ENCODE results near the gene NAT16. TPM values are rescaled to one million over a fixed set of nuclear protein-coding genes. Genes with fewer than 3 reads are reported as not detected.

Gene NAT16
- total and polyA plus RNA-seq, 2 of the 13 experiments (the other 11 are each of a cell fraction or from before 2014, with no cell fraction given): 0.04 TPM; not detected in 1

DNA sequence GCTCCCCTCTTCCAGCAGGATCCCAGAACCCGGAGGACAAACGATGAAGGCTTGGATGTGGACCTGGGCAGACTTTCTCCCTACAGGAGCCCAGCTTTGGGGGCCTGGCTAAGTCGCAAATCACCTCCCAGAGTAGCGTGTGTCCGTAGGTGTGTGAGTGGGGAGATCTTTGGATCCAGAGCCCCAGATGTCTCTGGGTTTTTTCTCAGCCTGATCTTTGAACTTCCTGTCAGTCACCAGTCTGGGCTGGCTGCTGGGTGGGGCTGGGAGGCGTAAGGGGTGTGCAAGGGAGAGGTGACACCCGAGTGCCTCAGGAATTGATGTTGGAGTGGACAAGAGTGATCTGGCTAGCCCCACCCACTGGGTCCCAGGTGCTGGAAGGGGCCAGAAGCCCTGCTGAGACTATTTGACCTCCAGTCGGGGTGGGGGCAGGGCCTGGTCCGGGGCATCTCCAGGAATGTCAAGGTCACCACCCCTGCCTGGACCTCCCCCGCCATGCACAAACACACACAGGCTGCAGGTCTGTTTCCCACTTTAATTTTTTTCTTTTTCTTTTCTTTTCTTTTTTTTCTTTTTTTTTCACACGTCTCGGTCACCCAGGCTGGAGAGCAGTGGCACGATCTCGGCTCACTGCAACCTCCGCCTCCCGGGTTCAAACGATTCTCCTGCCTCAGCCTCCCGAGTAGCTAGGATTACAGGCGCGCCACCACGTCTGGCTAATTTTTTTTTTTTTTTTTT, 20.9 kb upstream of the NAT16 start, which contains the start of gene MOGAT3 (continued):
- TF ChIP-seq, protein P1, sequence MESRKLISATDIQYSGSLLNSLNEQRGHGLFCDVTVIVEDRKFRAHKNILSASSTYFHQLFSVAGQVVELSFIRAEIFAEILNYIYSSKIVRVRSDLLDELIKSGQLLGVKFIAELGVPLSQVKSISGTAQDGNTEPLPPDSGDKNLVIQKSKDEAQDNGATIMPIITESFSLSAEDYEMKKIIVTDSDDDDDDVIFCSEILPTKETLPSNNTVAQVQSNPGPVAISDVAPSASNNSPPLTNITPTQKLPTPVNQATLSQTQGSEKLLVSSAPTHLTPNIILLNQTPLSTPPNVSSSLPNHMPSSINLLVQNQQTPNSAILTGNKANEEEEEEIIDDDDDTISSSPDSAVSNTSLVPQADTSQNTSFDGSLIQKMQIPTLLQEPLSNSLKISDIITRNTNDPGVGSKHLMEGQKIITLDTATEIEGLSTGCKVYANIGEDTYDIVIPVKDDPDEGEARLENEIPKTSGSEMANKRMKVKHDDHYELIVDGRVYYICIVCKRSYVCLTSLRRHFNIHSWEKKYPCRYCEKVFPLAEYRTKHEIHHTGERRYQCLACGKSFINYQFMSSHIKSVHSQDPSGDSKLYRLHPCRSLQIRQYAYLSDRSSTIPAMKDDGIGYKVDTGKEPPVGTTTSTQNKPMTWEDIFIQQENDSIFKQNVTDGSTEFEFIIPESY (CRISPR knock-in tag; IDR thresholded peaks at IDR 0.05): no peak
- TF ChIP-seq, protein P2, sequence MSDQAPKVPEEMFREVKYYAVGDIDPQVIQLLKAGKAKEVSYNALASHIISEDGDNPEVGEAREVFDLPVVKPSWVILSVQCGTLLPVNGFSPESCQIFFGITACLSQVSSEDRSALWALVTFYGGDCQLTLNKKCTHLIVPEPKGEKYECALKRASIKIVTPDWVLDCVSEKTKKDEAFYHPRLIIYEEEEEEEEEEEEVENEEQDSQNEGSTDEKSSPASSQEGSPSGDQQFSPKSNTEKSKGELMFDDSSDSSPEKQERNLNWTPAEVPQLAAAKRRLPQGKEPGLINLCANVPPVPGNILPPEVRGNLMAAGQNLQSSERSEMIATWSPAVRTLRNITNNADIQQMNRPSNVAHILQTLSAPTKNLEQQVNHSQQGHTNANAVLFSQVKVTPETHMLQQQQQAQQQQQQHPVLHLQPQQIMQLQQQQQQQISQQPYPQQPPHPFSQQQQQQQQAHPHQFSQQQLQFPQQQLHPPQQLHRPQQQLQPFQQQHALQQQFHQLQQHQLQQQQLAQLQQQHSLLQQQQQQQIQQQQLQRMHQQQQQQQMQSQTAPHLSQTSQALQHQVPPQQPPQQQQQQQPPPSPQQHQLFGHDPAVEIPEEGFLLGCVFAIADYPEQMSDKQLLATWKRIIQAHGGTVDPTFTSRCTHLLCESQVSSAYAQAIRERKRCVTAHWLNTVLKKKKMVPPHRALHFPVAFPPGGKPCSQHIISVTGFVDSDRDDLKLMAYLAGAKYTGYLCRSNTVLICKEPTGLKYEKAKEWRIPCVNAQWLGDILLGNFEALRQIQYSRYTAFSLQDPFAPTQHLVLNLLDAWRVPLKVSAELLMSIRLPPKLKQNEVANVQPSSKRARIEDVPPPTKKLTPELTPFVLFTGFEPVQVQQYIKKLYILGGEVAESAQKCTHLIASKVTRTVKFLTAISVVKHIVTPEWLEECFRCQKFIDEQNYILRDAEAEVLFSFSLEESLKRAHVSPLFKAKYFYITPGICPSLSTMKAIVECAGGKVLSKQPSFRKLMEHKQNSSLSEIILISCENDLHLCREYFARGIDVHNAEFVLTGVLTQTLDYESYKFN (CRISPR knock-in tag; conservative IDR thresholded peaks at IDR 0.05): peak; percentile 94
- peak; percentile 100 for TF ChIP-seq ZKSCAN5 (CRISPR knock-in tag; IDR thresholded peaks at IDR 0.05)
- TF ChIP-seq, protein P3, sequence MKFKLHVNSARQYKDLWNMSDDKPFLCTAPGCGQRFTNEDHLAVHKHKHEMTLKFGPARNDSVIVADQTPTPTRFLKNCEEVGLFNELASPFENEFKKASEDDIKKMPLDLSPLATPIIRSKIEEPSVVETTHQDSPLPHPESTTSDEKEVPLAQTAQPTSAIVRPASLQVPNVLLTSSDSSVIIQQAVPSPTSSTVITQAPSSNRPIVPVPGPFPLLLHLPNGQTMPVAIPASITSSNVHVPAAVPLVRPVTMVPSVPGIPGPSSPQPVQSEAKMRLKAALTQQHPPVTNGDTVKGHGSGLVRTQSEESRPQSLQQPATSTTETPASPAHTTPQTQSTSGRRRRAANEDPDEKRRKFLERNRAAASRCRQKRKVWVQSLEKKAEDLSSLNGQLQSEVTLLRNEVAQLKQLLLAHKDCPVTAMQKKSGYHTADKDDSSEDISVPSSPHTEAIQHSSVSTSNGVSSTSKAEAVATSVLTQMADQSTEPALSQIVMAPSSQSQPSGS (CRISPR knock-in tag; IDR thresholded peaks at IDR 0.05): no peak; the same call in 1 of the 2 replicates
- TF ChIP-seq ZSCAN12 (CRISPR knock-in tag; IDR thresholded peaks at IDR 0.05): no peak
- no peak for TF ChIP-seq ZSCAN21 (CRISPR knock-in tag; IDR thresholded peaks at IDR 0.05; ENCODE audit: borderline replicate concordance)
- peak; percentile 88 for TF ChIP-seq ZNF816 (CRISPR knock-in tag; IDR thresholded peaks at IDR 0.05; ENCODE audit: borderline replicate concordance)
- no peak for TF ChIP-seq ZNF484 (CRISPR knock-in tag; IDR thresholded peaks at IDR 0.05; ENCODE audit: borderline replicate concordance, low read depth)
- TF ChIP-seq ZNF317 (CRISPR knock-in tag; IDR thresholded peaks at IDR 0.05): no peak; the same call in 1 of the 2 replicates
- TF ChIP-seq, protein P4, sequence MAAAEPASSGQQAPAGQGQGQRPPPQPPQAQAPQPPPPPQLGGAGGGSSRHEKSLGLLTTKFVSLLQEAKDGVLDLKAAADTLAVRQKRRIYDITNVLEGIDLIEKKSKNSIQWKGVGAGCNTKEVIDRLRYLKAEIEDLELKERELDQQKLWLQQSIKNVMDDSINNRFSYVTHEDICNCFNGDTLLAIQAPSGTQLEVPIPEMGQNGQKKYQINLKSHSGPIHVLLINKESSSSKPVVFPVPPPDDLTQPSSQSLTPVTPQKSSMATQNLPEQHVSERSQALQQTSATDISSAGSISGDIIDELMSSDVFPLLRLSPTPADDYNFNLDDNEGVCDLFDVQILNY (CRISPR knock-in tag; conservative IDR thresholded peaks at IDR 0.05): 0 out of 2 replicates have a peak, but pooled peaks have one; percentile 20
- TF ChIP-seq, protein P5, sequence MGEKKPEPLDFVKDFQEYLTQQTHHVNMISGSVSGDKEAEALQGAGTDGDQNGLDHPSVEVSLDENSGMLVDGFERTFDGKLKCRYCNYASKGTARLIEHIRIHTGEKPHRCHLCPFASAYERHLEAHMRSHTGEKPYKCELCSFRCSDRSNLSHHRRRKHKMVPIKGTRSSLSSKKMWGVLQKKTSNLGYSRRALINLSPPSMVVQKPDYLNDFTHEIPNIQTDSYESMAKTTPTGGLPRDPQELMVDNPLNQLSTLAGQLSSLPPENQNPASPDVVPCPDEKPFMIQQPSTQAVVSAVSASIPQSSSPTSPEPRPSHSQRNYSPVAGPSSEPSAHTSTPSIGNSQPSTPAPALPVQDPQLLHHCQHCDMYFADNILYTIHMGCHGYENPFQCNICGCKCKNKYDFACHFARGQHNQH (CRISPR knock-in tag; IDR thresholded peaks at IDR 0.05): peak; percentile 87; the same call in 1 of the 2 replicates
- TF ChIP-seq SNAI1 (CRISPR knock-in tag; IDR thresholded peaks at IDR 0.05; ENCODE audit: borderline replicate concordance): no peak
- TF ChIP-seq NCOA5 (CRISPR knock-in tag; IDR thresholded peaks at IDR 0.05): no peak
- no peak; the same call in 1 of the 2 replicates for TF ChIP-seq ZMYM3 (CRISPR knock-in tag; IDR thresholded peaks at IDR 0.05)
- TF ChIP-seq BHLHE40 (IDR thresholded peaks at IDR 0.05; ENCODE audit: low read length): no peak
- peak; percentile 85 for TF ChIP-seq NR2C2 (CRISPR knock-in tag; IDR thresholded peaks at IDR 0.05; ENCODE audit: borderline replicate concordance)
